ENCODE measurements around the gene GPRC5B.

DNA sequence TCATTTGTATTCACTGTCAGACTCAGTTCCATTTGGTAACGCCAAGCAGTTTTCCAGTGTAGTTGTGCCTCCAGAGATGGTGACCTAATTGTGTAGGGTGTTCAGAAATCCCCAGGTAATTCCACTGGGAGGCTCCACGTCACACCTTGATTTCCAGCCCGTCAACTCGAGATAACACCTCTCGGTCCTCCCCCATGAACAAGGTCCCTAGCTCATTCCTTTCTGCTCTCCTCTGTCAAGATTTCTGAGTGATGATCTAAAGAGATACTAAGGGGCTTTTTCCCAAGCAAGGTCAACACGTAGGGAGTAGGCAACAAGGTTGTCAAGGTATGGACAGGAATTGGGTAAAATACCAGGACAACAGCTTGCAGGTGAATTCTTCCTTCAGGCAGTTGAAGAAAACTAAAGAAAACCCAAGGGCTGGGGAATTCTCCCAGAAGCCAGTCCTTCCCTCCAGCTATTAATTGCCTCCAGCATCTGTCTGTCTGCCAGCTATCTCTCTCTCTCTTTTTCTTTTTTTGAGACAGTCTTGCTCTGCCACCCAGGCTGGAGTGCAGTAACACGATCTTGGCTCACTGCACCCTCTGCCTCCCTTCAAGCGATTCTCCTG is 31.4 kb downstream of the GPRC5B start:
- TF ChIP-seq, protein P1, sequence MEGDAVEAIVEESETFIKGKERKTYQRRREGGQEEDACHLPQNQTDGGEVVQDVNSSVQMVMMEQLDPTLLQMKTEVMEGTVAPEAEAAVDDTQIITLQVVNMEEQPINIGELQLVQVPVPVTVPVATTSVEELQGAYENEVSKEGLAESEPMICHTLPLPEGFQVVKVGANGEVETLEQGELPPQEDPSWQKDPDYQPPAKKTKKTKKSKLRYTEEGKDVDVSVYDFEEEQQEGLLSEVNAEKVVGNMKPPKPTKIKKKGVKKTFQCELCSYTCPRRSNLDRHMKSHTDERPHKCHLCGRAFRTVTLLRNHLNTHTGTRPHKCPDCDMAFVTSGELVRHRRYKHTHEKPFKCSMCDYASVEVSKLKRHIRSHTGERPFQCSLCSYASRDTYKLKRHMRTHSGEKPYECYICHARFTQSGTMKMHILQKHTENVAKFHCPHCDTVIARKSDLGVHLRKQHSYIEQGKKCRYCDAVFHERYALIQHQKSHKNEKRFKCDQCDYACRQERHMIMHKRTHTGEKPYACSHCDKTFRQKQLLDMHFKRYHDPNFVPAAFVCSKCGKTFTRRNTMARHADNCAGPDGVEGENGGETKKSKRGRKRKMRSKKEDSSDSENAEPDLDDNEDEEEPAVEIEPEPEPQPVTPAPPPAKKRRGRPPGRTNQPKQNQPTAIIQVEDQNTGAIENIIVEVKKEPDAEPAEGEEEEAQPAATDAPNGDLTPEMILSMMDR (conservative IDR thresholded peaks at IDR 0.05): no peak
- no peak for TF ChIP-seq EZH2 (IDR thresholded peaks at IDR 0.05; ENCODE audit: low read depth)

Data from PC-9 (cell line).